Neuron (in vitro differentiated cells): ENCODE results near the gene NSMCE1.

Experiments
- H2AFZ ChIP-seq: one replicate; pipeline ENCODE4 v1.6.1; 2013; ENCODE audit warnings: low read depth, mild to moderate bottlenecking, inconsistent platforms, low read length, moderate library complexity
- H3K27me3 ChIP-seq: one replicate; pipeline ENCODE4 v1.6.1; 2013; ENCODE audit warnings: low read length; ENCODE audit not compliant: insufficient read depth
- H3K36me3 ChIP-seq: one replicate; pipeline ENCODE4 v1.6.1; 2013; ENCODE audit warnings: low read length; ENCODE audit not compliant: insufficient read depth
- H3K4me1 ChIP-seq: one replicate; pipeline ENCODE4 v1.6.1; 2013; ENCODE audit warnings: low read length; ENCODE audit not compliant: insufficient read depth
- H3K4me3 ChIP-seq: 2 replicates; pipeline ENCODE4 v1.5.1; 2013; ENCODE audit warnings: mild to moderate bottlenecking, low read length, moderate library complexity
- H3K9me3 ChIP-seq: one replicate; pipeline ENCODE4 v1.6.1; 2013; ENCODE audit warnings: low read length

Gene NSMCE1

DNA sequence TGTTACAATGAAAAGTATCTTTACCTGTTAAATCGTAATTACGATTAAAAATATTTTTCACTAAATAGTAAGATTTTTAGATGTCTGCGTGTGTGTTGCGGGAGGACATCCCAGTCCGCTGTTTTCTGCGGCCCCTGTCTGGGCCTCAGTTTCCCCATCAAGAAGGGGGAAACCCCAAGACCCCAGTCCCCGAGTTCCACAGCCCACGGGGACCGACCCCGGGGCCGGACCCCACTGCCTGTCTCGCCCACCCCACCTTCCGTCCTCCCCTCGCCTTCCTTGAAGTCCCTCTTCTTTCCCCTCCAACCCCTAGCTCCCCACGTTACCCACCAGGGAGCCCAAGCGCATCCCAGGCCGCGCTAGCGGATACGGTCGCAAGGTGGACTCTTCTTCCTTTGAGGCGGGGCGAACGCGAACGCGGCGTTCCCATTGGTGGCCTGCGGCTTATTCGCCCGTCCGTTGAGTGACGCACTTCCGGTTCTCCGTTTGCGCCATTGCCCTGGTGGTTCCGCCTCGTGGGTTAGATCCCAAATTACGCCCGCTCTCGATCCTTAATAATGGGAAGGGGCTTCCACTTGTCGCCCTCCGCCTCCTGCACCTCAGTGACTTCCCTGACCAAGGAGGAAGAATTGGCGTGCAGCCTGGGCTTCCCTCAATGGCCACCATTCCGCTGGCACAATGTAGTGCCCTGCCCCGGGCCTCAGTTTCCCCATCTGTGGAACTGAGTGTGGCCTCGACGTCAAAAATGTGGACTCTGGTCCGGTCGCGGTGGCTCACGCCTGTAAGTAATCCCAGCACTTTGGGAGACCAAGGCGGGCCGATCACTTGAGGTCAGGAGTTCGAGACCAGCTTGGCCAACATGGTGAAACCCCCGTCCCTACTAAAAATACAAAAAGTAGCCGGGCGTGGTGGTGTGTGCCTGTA lies at the start of gene NSMCE1:
TSS of gene NSMCE1 (minus strand) at position 397 of the 924 bp plus-strand sequence. CDS start 11,202 bp downstream, outside the sequence.
- Histone ChIP-seq H3K4me1 (peaks cover 6% of the 10 kb centered on the region), H3K27me3 (no peaks in the 10 kb centered on the region)

DNA sequence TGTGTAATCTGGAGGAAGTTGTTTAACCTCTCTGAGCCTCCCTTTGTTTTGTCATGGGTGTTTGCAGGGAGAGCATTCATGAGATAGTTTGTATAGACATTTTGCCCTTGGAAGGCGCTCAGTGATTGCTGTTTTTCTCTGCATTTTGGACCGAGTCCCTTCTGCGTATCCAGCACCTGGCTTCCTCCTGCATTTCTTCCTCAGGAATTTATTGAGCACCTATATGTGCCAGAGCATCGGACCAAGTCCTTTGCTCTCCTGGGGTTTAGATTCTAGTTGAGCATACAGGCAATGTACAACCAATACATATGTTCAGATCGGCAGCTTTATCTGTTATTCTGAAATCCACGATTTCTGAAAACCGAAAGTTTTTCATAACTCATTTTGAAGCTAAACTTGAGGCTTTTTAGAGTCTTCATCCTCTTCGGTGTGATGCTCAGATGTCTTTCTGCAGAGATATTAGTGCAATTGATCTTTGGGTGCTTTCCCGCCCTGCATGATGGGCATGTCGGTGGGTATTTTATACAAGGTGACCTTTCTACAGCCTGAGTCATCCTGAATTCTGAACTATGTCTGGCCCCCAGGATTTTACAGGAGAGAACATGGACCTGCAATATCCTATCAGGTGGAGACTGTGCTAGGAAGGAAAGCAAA lies 49.3 kb upstream of the NSMCE1 start:
- H3K9me3 ChIP-seq: no peaks in the 10 kb centered on the region
- no peak overlapping the region for H2AFZ ChIP-seq
- H3K4me3 ChIP-seq: no peak overlapping the region
- H3K4me1 ChIP-seq: no peaks in the 10 kb centered on the region
- peaks cover 13% of the 10 kb centered on the region for H3K27me3 ChIP-seq
- H3K36me3 ChIP-seq: no peaks in the 10 kb centered on the region

More for the DNA sequence above, at the start of gene NSMCE1:
- no peaks in the 10 kb centered on the region for H3K9me3 ChIP-seq
- H3K4me3 ChIP-seq: peak within 1 kb of the TSS; percentile 58
- peaks cover 3% of the 10 kb centered on the region for H3K36me3 ChIP-seq
- peak within 1 kb of the TSS; percentile 53 for H2AFZ ChIP-seq

DNA sequence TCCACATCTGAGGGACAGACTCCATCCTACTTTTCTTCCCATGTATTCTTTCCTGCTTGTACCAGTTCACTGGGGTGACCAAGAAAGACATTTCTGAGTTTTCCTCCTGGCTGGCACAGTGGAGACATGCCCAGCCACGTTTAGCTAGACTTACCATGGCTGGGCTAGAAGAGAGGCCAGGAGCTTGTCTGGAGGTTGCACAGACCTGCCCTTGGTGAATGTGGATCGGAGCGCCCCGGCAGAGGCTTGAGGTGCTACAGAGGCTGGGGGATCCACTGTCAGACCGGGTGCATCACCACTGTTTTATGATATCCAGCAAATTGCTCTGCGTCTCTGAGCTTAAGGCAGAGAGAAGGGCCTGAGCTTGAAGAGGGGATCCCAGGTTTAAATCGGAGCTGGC lies 48.7 kb upstream of the NSMCE1 start:
- Histone ChIP-seq H2AFZ (no peak overlapping the region), H3K36me3 (no peaks in the 10 kb centered on the region), H3K27me3 (peaks cover 13% of the 10 kb centered on the region), H3K4me3 (no peak overlapping the region), H3K9me3 (no peaks in the 10 kb centered on the region), H3K4me1 (no peaks in the 10 kb centered on the region)

GRCh38 chr16:27316038-27316680 lies 47.6 kb upstream of the NSMCE1 start:
- Histone ChIP-seq H3K4me3 (no peak overlapping the region), H3K4me1 (no peaks in the 10 kb centered on the region), H3K9me3 (no peaks in the 10 kb centered on the region), H3K36me3 (no peaks in the 10 kb centered on the region), H3K27me3 (peaks cover 22% of the 10 kb centered on the region), H2AFZ (no peak overlapping the region)

DNA sequence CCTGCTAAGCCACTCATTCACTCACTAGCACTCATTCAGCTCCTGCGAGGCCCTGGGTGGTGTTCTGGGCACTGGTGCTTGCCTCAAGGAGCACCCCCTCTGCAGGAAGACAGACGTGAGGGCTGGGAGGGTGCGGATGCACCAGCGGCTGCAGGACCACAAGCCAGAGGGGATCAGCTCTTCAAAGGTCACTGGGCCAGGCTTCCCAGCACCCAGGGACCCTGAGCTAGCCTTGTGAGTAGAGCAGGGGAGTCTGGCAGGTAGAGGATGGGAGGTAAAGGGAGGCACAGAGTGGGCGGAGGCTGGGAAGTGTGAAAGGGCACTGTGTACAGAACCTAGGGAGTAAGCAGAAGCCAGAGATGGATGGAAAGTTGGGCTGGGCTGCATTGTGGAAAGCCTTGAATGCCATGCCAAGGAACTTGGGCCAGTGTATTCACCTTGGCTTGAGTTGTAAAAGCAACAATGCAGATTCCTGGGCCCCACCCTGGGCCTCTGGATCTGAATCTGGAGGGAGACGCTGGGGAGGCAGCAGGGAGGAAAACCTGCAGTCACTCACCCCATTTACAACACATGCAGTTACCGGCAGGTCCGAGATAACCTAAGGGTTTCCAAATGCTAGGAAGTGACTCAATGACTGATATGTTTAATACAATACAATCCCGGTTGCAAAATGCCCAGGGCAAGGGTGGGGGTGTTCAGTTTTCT lies 46.9 kb upstream of the NSMCE1 start:
- Histone ChIP-seq H2AFZ (no peak overlapping the region), H3K27me3 (peaks cover 26% of the 10 kb centered on the region), H3K9me3 (no peaks in the 10 kb centered on the region), H3K4me1 (no peaks in the 10 kb centered on the region), H3K4me3 (no peak overlapping the region), H3K36me3 (no peaks in the 10 kb centered on the region)

DNA sequence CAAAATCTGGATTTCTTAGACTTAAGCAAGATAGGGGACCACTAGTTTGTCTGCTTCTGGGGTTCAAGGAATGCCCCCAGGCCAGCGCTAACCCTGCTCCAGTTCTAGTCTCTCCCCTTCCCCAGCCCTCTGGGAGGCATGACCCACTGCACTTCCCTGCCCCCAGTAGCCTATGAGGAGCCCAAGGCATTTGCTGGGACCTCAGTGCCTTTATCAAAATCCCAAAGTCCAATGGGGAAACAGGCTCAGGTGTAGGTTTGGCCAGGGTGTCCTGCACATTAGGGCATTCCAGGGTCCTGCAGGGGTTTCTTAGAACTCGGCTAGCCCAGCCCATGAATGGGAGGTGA lies 46.4 kb upstream of the NSMCE1 start:
- Histone ChIP-seq H3K9me3 (no peaks in the 10 kb centered on the region), H3K36me3 (no peaks in the 10 kb centered on the region), H3K4me3 (no peak overlapping the region), H3K4me1 (no peaks in the 10 kb centered on the region), H2AFZ (no peak overlapping the region), H3K27me3 (peaks cover 30% of the 10 kb centered on the region)

DNA sequence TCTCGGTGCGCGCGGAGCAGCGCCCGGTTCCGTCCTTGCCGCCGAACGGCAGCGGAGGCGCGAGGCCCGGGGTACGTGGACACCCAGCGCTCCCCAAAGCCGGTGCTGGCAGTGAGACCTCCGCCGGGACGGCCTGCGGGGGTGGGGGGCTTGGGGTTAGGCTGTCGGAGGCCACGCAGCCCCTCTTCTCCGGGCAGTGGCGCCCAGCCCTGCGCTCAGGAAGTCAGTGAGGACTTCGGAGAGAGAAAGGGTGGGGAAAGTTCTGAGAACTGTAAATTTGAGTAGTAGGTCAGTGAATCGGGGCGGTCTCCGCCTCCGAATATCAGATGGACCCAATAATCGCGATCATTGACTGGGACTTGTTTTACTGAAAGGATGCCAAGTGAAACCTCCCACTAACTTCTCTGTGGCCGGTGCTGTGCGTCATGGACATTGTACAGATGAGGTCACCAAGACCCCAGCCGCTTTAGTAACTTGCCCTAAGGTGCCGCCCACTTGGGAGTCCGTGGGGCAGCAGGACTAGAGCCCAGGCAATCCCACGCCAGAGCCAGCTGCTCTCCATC lies 45.7 kb upstream of the NSMCE1 start:
- no peaks in the 10 kb centered on the region for H3K36me3 ChIP-seq
- H3K4me3 ChIP-seq: peak overlapping the region; percentile 57
- H3K4me1 ChIP-seq: no peaks in the 10 kb centered on the region
- H3K27me3 ChIP-seq: peaks cover 30% of the 10 kb centered on the region
- H3K9me3 ChIP-seq: no peaks in the 10 kb centered on the region
- H2AFZ ChIP-seq: peak overlapping the region; percentile 98

- no peaks in the 10 kb centered on the region for H3K36me3 ChIP-seq
- H3K27me3 ChIP-seq: peaks cover 30% of the 10 kb centered on the region
- H3K4me3 ChIP-seq: peak within 1 kb of the TSS; percentile 57
- no peaks in the 10 kb centered on the region for H3K4me1 ChIP-seq
- peak within 1 kb of the TSS; percentile 98 for H2AFZ ChIP-seq
- no peaks in the 10 kb centered on the region for H3K9me3 ChIP-seq
Measured at GRCh38 chr16:27313422-27314160, 45.0 kb upstream of the NSMCE1 start, which contains the start of gene IL4R. Gene IL4R, plus strand, starts transcription at chr16:27313974. Its CDS starts 26,230 bp downstream, at chr16:27340204.

GRCh38 chr16:27312580-27313421 lies 44.2 kb upstream of the NSMCE1 start:
- Histone ChIP-seq H3K4me1 (no peaks in the 10 kb centered on the region), H2AFZ (peak overlapping the region; percentile 98), H3K36me3 (no peaks in the 10 kb centered on the region), H3K27me3 (peaks cover 30% of the 10 kb centered on the region), H3K4me3 (peak overlapping the region; percentile 57), H3K9me3 (no peaks in the 10 kb centered on the region)

GRCh38 chr16:27311897-27312303 lies 43.3 kb upstream of the NSMCE1 start:
- Histone ChIP-seq H3K27me3 (peaks cover 30% of the 10 kb centered on the region), H3K9me3 (no peaks in the 10 kb centered on the region)

DNA sequence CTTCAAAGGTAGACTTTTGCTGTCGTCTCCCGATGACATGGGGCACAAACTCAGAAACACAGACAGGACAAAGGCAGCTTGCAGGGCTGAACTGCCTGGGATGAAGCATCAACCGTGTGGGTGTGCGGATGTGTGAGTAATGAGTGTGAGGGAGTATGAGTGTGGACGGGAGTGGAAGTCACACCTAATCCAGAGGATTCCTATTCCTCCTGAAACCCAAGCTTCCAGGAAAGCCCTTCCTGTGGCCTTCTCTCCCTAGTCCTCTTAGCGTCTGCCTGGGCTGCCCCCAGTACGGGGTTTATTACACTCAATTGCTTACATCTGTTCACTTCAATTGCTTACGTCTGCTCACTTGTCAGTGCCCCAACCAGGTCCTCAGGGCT lies 42.9 kb upstream of the NSMCE1 start:
- H2AFZ ChIP-seq: no peak overlapping the region
- no peak overlapping the region for H3K4me3 ChIP-seq
- no peaks in the 10 kb centered on the region for H3K4me1 ChIP-seq
- H3K27me3 ChIP-seq: peaks cover 30% of the 10 kb centered on the region
- no peaks in the 10 kb centered on the region for H3K9me3 ChIP-seq
- H3K36me3 ChIP-seq: no peaks in the 10 kb centered on the region

More at GRCh38 chr16:27311897-27312303, 43.3 kb upstream of the NSMCE1 start:
- H2AFZ ChIP-seq: no peak overlapping the region
- H3K36me3 ChIP-seq: no peaks in the 10 kb centered on the region
- H3K4me1 ChIP-seq: no peaks in the 10 kb centered on the region
- no peak overlapping the region for H3K4me3 ChIP-seq
